Measurements from ENCODE around the gene TRAF3IP3.

Gene TRAF3IP3

DNA sequence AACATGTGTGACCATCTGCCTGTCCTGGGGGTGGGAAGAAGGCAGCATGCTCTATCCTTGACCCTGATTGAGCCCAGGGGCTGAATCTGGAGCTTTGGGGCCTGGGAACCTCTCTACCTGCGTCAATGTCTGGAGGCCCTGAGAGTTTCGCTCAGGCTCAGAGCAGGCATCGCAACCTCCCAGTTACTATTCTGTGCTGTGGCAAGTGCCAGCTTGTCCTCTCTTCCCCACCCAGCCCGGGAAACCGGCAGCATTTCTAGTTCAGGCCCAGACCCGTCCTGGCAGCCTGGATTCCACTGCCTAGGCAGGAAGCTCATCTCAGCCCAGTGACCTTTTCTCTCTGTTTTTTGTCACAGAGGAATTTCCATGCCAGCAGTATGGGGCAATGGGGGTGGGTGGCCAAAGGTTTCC is 60.1 kb downstream of the TRAF3IP3 start:
- in situ Hi-C loops (cut with HindIII; ENCODE audit: low sequenced_read_pairs): no loop called here
- no peak overlapping the region for H3K4me3 ChIP-seq (ENCODE audit: low read depth, low read length)
- DNase-seq (ENCODE audit: low read depth): no peak

DNA sequence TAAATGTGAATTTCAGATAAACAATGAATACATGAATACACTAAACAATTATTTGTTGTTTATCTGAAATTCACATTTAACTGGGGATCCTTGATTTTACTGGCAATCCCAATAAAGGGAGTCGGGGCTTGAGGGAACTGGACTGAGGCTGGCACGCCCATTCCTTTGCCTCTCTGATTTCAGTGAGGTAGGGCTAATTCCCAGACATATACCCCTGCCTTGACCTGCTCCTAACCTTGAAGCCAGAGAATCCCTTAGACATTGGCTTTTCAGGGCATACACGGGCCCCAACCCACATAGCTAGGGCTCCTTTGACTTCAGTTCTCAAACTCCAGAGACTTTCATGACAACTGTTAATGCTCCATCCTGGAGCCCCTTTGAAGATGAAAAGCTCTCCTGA is 61.1 kb downstream of the TRAF3IP3 start:
- TF ChIP-seq, protein P1, sequence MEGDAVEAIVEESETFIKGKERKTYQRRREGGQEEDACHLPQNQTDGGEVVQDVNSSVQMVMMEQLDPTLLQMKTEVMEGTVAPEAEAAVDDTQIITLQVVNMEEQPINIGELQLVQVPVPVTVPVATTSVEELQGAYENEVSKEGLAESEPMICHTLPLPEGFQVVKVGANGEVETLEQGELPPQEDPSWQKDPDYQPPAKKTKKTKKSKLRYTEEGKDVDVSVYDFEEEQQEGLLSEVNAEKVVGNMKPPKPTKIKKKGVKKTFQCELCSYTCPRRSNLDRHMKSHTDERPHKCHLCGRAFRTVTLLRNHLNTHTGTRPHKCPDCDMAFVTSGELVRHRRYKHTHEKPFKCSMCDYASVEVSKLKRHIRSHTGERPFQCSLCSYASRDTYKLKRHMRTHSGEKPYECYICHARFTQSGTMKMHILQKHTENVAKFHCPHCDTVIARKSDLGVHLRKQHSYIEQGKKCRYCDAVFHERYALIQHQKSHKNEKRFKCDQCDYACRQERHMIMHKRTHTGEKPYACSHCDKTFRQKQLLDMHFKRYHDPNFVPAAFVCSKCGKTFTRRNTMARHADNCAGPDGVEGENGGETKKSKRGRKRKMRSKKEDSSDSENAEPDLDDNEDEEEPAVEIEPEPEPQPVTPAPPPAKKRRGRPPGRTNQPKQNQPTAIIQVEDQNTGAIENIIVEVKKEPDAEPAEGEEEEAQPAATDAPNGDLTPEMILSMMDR (IDR thresholded peaks at IDR 0.05; ENCODE audit: low read depth, low read length, missing control alignments): no peak
- H3K4me3 ChIP-seq (ENCODE audit: low read depth, low read length): no peak overlapping the region
- in situ Hi-C loops (cut with HindIII; ENCODE audit: low sequenced_read_pairs): no loop called here
- DNase-seq (ENCODE audit: low read depth): no peak

More for the DNA sequence above, 60.1 kb downstream of the TRAF3IP3 start:
- TF ChIP-seq, protein P1 (IDR thresholded peaks at IDR 0.05; ENCODE audit: low read depth, low read length, missing control alignments): no peak

DNA sequence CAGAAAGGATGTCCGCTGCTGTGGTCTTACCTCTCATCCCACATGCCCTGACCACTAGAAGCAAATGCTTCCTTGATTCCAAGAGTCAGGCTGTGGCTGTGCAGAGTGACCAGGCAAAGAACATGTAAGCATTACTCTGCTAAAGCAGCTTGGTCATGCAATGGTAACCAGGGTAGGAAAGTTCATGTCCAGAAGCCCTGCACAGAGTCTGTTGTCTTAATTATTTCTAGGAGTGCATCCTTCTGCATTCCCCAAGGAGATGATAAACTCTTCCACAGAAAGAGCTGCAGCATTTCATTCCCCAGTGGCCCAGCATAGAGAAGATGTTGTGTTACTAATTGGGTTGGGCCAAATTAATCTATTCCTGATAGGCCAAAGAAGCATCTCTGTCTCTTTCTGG is 61.8 kb downstream of the TRAF3IP3 start:
- no peak overlapping the region for H3K4me3 ChIP-seq (ENCODE audit: low read depth, low read length)
- TF ChIP-seq, protein P1 (IDR thresholded peaks at IDR 0.05; ENCODE audit: low read depth, low read length, missing control alignments): no peak
- in situ Hi-C loops (cut with HindIII; ENCODE audit: low sequenced_read_pairs): no loop called here
- no peak for DNase-seq (ENCODE audit: low read depth)

DNA sequence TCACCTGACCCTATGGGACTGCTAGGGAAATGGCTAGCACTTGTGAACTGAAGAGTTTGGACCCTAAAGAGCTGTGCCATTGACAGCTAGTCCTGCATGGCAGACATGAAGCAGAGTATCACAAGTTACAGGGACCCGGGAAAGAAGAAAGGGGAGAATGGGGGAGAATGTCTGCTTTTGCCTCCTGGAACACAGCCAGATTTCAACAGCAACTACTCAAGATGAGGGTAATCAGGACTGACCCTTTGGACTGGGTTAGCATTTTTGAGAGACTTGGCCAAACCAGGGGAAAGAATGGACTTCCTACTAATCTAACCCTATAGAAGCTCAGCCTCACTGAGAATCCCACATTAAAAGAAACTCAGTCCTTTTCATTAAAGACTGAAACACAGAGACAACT is 63.2 kb downstream of the TRAF3IP3 start:
- no peak for DNase-seq (ENCODE audit: low read depth)
- in situ Hi-C loops (cut with HindIII; ENCODE audit: low sequenced_read_pairs): no loop called here
- TF ChIP-seq, protein P1 (IDR thresholded peaks at IDR 0.05; ENCODE audit: low read depth, low read length, missing control alignments): no peak
- no peak overlapping the region for H3K4me3 ChIP-seq (ENCODE audit: low read depth, low read length)

DNA sequence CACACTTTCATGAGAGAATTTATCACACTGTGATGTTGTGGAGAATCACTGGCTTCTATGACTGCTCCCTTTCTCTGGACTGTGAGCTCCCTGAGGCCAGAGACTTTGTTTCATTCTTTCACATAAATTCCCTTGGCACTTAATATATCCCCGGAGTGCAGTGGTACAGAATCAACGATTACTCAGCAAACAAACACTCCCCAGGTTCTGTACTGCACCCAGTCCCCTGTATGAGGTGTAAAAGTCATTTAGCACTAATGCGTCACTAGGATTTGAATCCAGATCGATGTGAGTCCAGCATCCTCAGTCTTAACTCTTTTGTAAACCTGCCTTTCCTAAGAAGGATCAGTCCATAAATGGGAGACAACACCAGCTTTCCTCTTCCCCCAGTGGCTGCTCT is 65.1 kb downstream of the TRAF3IP3 start:
- no peak overlapping the region for H3K4me3 ChIP-seq (ENCODE audit: low read depth, low read length)
- TF ChIP-seq, protein P1 (IDR thresholded peaks at IDR 0.05; ENCODE audit: low read depth, low read length, missing control alignments): no peak
- in situ Hi-C loops (cut with HindIII; ENCODE audit: low sequenced_read_pairs): no loop called here
- DNase-seq (ENCODE audit: low read depth): no peak

DNA sequence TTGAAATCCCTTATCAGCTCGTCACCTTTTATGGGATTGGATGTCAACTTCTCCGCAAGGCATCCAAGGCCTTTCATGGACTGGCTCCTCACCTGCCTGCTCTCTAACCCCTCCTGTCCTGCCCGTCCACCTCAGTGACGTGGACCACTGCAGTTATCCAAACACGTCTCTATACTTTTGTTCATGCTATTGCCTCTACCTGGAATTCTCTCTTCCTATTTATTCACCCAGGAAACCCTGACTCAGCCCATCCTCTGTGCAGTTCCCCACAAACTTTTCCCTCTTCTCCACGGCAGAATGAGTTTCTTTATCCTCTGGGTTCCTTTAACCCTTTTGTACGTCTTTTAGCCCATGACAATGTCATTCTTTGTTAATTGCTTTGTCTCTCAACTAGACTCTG is 66.9 kb downstream of the TRAF3IP3 start:
- DNase-seq (ENCODE audit: low read depth): no peak
- in situ Hi-C loops (cut with HindIII; ENCODE audit: low sequenced_read_pairs): no loop called here
- TF ChIP-seq, protein P1 (IDR thresholded peaks at IDR 0.05; ENCODE audit: low read depth, low read length, missing control alignments): no peak
- no peak overlapping the region for H3K4me3 ChIP-seq (ENCODE audit: low read depth, low read length)
